Kasumi-1 (cell line): ENCODE data around the gene DPYSL5.
A peak's percentile ranks its signal among the peaks of the same experiment; 100 is the strongest.

Experiments
- DNase-seq, 2 experiments: peaks; one replicate each; lab custom pipeline; 2025; lab: John Stamatoyannopoulos, UW

Gene DPYSL5

GRCh38 chr2:26845021-26845420 is 2.9 kb upstream of the DPYSL5 start:
- no peak for DNase-seq

- DNase-seq: peak; percentile 85 to 94
Observed at GRCh38 chr2:26846334-26847306, 1.3 kb upstream of the DPYSL5 start.

GRCh38 chr2:26847307-26847654 is 651 bp upstream of the DPYSL5 start:
- no peak for DNase-seq

GRCh38 chr2:26848336-26849055 is 564 bp downstream of the DPYSL5 start:
- no peak for DNase-seq

GRCh38 chr2:26849056-26849999 is 1.4 kb downstream of the DPYSL5 start:
- DNase-seq: no peak

- no peak for DNase-seq
Observed at GRCh38 chr2:26850000-26850431, 2.1 kb downstream of the DPYSL5 start.

GRCh38 chr2:26850505-26850904 is 2.6 kb downstream of the DPYSL5 start:
- DNase-seq: no peak

GRCh38 chr2:26852405-26853306 is 4.7 kb downstream of the DPYSL5 start:
- DNase-seq: no peak

- no peak for DNase-seq
Observed at GRCh38 chr2:26853751-26854150, 5.8 kb downstream of the DPYSL5 start.

- DNase-seq: no peak
Observed at GRCh38 chr2:26854283-26854827, 6.4 kb downstream of the DPYSL5 start.

- no peak for DNase-seq
Observed at GRCh38 chr2:26855466-26855865, 7.5 kb downstream of the DPYSL5 start.

GRCh38 chr2:26859622-26860021 is 11.7 kb downstream of the DPYSL5 start:
- DNase-seq: no peak

GRCh38 chr2:26860211-26860850 is 12.4 kb downstream of the DPYSL5 start:
- DNase-seq: no peak

GRCh38 chr2:26861610-26862224 is 13.8 kb downstream of the DPYSL5 start:
- no peak for DNase-seq

- DNase-seq: no peak
Observed at GRCh38 chr2:26864226-26864625, 16.3 kb downstream of the DPYSL5 start.

- DNase-seq: no peak
Observed at GRCh38 chr2:26864646-26865045, 16.7 kb downstream of the DPYSL5 start.

- DNase-seq: no peak
Observed at GRCh38 chr2:26870585-26871095, 22.7 kb downstream of the DPYSL5 start.

GRCh38 chr2:26873286-26873983 is 25.5 kb downstream of the DPYSL5 start:
- no peak for DNase-seq

GRCh38 chr2:26874514-26874913 is 26.6 kb downstream of the DPYSL5 start:
- no peak for DNase-seq
